Astrocyte (in vitro differentiated cells and primary cell): ENCODE measurements around the gene CYP2R1. TPM values are rescaled to one million over a fixed set of nuclear protein-coding genes. Genes with fewer than 3 reads are reported as not detected.

Experiments used
- DNase-seq: peaks from one replicate; pipeline ENCODE4 v3.0.0-alpha.2; 2010; ENCODE audit warnings: low read depth
- FAIRE-seq: peaks from 2 replicates; lab custom pipeline; 2011; peaks lifted over from hg19 to GRCh38; lab: Jason Lieb, UNC
- H2AFZ ChIP-seq: 2 replicates; pipeline ENCODE4 v1.6.0; 2012; ENCODE audit warnings: low read depth, low read length, inconsistent platforms
- H3K27ac ChIP-seq: 2 replicates; pipeline ENCODE4 v1.5.1; 2011; ENCODE audit warnings: low read depth, low read length, inconsistent platforms
- H3K27me3 ChIP-seq: 2 replicates; pipeline ENCODE4 v1.6.0; 2011; ENCODE audit warnings: low read length, inconsistent platforms; ENCODE audit not compliant: insufficient read depth
- H3K36me3 ChIP-seq: 2 replicates; pipeline ENCODE4 v1.5.1; 2011; ENCODE audit warnings: low read length, inconsistent platforms; ENCODE audit not compliant: insufficient read depth
- H3K4me1 ChIP-seq: 2 replicates; pipeline ENCODE4 v1.5.1; 2011; ENCODE audit warnings: low read length, inconsistent platforms; ENCODE audit not compliant: insufficient read depth
- H3K4me2 ChIP-seq: 2 replicates; pipeline ENCODE4 v1.6.0; 2012; ENCODE audit warnings: low read length, inconsistent platforms
- H3K4me3 ChIP-seq: 2 replicates; pipeline ENCODE4 v1.5.1; 2011; ENCODE audit warnings: low read depth, mild to moderate bottlenecking, low read length, inconsistent platforms; ENCODE audit not compliant: insufficient read depth
- H3K79me2 ChIP-seq: 2 replicates; pipeline ENCODE4 v1.6.0; 2012; ENCODE audit warnings: mild to moderate bottlenecking, low read length, inconsistent platforms; ENCODE audit not compliant: insufficient read depth
- H3K9ac ChIP-seq: 2 replicates; pipeline ENCODE4 v1.6.0; 2012; ENCODE audit warnings: mild to moderate bottlenecking, low read length, inconsistent platforms
- H3K9me3 ChIP-seq: 2 replicates; pipeline ENCODE4 v1.5.1; 2012; ENCODE audit warnings: low read depth, mild to moderate bottlenecking, low read length, inconsistent platforms; ENCODE audit not compliant: insufficient read depth
- H4K20me1 ChIP-seq: 2 replicates; pipeline ENCODE4 v1.6.0; 2012; ENCODE audit warnings: low read length, inconsistent platforms; ENCODE audit not compliant: insufficient read depth
- H3K27ac Mint-ChIP-seq: one replicate; pipeline ENCODE4 v1.8.0; 2021; ENCODE audit warnings: mild to moderate bottlenecking, mixed read lengths; ENCODE audit not compliant: unreplicated experiment
- H3K27me3 Mint-ChIP-seq: one replicate; pipeline ENCODE4 v1.8.0; 2021; ENCODE audit warnings: low read depth, mixed read lengths; ENCODE audit not compliant: unreplicated experiment
- H3K36me3 Mint-ChIP-seq: one replicate; pipeline ENCODE4 v1.8.0; 2021; ENCODE audit warnings: low read depth, mixed read lengths; ENCODE audit not compliant: unreplicated experiment
- H3K4me1 Mint-ChIP-seq: one replicate; pipeline ENCODE4 v1.8.0; 2021; ENCODE audit warnings: low read depth, mixed read lengths; ENCODE audit not compliant: unreplicated experiment
- H3K4me3 Mint-ChIP-seq: one replicate; pipeline ENCODE4 v1.8.0; 2021; ENCODE audit warnings: mild to moderate bottlenecking, moderate library complexity, mixed read lengths; ENCODE audit not compliant: unreplicated experiment
- H3K9me3 Mint-ChIP-seq: one replicate; pipeline ENCODE4 v1.8.0; 2021; ENCODE audit warnings: mild to moderate bottlenecking, mixed read lengths; ENCODE audit not compliant: unreplicated experiment
- EZH2 ChIP-seq: IDR thresholded peaks from 2 replicates; pipeline ENCODE4 v1.6.1; 2012; ENCODE audit warnings: mild to moderate bottlenecking, low read length, inconsistent platforms; ENCODE audit not compliant: insufficient read depth
- total RNA-seq: library from RNA; stranded (reverse); gene quantifications from 2 replicates; pipeline ENCODE4 v1.2.1, GENCODE V29; 2021
- TF ChIP-seq, protein P1 (sequence below): IDR thresholded peaks from 2 replicates; pipeline ENCODE4 v1.5.1; 2011; ENCODE audit warnings: low read depth, mild to moderate bottlenecking, inconsistent platforms, low read length, moderate library complexity; ENCODE audit not compliant: insufficient read depth

Gene CYP2R1
- total RNA-seq, 1 donor from 2014 or later: 9.9 TPM

DNA sequence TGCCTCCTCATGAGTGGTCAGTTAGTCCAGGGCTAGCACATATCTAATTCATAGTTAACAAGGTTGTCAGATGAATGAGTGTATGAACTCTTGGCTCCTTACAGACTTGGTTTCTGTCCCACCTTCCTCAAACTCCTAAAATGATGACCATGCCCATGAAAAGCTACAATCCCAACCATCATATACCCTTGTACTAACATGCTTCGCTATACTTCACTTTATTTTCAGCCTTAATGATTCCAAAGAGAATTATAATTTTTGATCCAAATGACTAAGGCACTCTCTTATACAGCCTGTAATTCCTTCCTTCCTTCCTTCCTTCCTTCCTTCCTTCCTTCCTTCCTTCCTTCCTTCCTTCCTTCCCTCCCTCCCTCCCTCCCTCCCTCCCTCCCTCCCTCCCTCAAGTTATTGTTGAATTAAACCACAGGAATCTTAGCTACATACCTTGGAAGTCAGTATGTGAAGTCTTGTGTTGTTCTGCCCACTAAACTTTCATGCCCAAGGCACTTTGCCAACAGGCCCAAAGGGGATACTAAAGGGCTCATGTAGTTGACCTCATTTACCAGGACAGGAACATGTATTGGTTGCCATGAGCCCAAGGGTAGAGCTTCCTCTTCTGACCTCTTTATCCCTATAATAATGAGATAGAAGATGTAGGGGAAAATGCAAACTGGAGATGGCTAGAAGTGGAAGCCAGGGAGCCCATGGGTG is 42.8 kb upstream of the CYP2R1 start:
- Histone ChIP-seq H3K9me3 (no peaks in the 10 kb centered on the region), H3K9ac (no peak overlapping the region), H4K20me1 (no peaks in the 10 kb centered on the region), H2AFZ (no peak overlapping the region), H3K27ac (no peak overlapping the region), H3K4me2 (no peak overlapping the region), H3K4me1 (no peaks in the 10 kb centered on the region), H3K27me3 (no peaks in the 10 kb centered on the region), H3K79me2 (no peaks in the 10 kb centered on the region), H3K4me3 (no peak overlapping the region), H3K36me3 (no peaks in the 10 kb centered on the region)
- no peaks in the 10 kb centered on the region for H3K4me1 Mint-ChIP-seq
- FAIRE-seq (no peak), DNase-seq (no peak)
- peaks cover 8% of the 10 kb centered on the region for H3K9me3 Mint-ChIP-seq
- no peaks in the 10 kb centered on the region for H3K36me3 Mint-ChIP-seq
- H3K27ac Mint-ChIP-seq: no peak overlapping the region
- TF ChIP-seq, protein P1, sequence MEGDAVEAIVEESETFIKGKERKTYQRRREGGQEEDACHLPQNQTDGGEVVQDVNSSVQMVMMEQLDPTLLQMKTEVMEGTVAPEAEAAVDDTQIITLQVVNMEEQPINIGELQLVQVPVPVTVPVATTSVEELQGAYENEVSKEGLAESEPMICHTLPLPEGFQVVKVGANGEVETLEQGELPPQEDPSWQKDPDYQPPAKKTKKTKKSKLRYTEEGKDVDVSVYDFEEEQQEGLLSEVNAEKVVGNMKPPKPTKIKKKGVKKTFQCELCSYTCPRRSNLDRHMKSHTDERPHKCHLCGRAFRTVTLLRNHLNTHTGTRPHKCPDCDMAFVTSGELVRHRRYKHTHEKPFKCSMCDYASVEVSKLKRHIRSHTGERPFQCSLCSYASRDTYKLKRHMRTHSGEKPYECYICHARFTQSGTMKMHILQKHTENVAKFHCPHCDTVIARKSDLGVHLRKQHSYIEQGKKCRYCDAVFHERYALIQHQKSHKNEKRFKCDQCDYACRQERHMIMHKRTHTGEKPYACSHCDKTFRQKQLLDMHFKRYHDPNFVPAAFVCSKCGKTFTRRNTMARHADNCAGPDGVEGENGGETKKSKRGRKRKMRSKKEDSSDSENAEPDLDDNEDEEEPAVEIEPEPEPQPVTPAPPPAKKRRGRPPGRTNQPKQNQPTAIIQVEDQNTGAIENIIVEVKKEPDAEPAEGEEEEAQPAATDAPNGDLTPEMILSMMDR: no peak
- no peak for TF ChIP-seq EZH2
- H3K4me3 Mint-ChIP-seq: no peak overlapping the region
- peaks cover 3% of the 10 kb centered on the region for H3K27me3 Mint-ChIP-seq

DNA sequence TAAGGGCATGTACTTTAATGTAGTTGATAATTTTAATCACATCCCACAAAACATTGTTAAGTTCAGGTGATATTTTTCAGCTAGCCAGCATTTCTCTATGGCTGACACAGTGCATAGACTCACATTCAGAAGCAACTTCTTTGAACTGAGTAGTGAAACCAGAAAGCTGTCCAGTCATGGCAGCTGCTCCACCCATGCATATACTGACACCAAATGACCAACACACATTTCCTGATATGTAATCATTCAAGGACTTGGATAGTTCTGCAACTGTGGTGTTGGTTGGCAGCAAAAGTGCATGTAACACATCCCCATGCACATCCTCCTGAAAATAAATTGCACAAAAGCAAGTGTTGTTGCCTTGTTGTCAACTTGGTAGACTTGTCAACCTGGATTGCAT is 40.4 kb upstream of the CYP2R1 start:
- no peaks in the 10 kb centered on the region for H3K36me3 ChIP-seq
- H3K79me2 ChIP-seq: no peaks in the 10 kb centered on the region
- H3K4me3 Mint-ChIP-seq: no peak overlapping the region
- no peak overlapping the region for H3K27ac ChIP-seq
- H3K9me3 Mint-ChIP-seq: peaks cover 4% of the 10 kb centered on the region
- no peak for FAIRE-seq
- no peaks in the 10 kb centered on the region for H3K27me3 ChIP-seq
- no peaks in the 10 kb centered on the region for H3K4me1 ChIP-seq
- no peaks in the 10 kb centered on the region for H3K4me1 Mint-ChIP-seq
- DNase-seq: no peak
- no peaks in the 10 kb centered on the region for H3K9me3 ChIP-seq
- peaks cover 3% of the 10 kb centered on the region for H3K27me3 Mint-ChIP-seq
- H4K20me1 ChIP-seq: no peaks in the 10 kb centered on the region
- H3K36me3 Mint-ChIP-seq: no peaks in the 10 kb centered on the region
- TF ChIP-seq, protein P1: no peak
- no peak overlapping the region for H3K4me3 ChIP-seq
- no peak overlapping the region for H3K4me2 ChIP-seq
- no peak overlapping the region for H3K9ac ChIP-seq
- no peak overlapping the region for H2AFZ ChIP-seq
- H3K27ac Mint-ChIP-seq: no peak overlapping the region

DNA sequence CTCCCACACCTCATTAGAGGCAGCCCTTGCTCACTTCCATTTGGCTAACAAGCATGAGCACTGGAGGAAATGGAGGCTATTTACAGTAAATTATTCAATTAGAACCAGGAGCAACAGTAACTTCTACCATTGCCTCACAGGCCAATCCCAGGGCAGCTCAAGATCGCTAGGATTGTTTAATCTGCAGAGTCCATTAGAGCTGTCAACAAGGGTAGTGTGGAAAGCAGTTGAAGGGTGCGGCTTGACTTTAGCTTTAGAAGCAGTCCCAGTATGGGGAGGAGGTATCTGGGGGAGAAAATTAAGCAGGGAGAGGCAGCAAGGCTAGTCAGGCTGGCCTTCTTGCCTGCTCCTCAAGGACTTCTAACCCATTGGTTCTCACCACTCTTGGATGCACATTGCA is 38.3 kb upstream of the CYP2R1 start:
- Mint-ChIP-seq H3K9me3 (peaks cover 4% of the 10 kb centered on the region), H3K4me1 (no peaks in the 10 kb centered on the region), H3K36me3 (no peaks in the 10 kb centered on the region), H3K27me3 (peaks cover 3% of the 10 kb centered on the region), H3K4me3 (no peak overlapping the region), H3K27ac (no peak overlapping the region)
- Histone ChIP-seq H4K20me1 (no peaks in the 10 kb centered on the region), H3K4me3 (no peak overlapping the region), H3K36me3 (no peaks in the 10 kb centered on the region), H3K79me2 (no peaks in the 10 kb centered on the region), H3K27me3 (no peaks in the 10 kb centered on the region), H2AFZ (no peak overlapping the region), H3K4me1 (peaks cover 2% of the 10 kb centered on the region), H3K27ac (no peak overlapping the region), H3K9ac (no peak overlapping the region), H3K4me2 (no peak overlapping the region), H3K9me3 (no peaks in the 10 kb centered on the region)
- FAIRE-seq (no peak), DNase-seq (no peak)
- TF ChIP-seq EZH2: no peak
